Stomach (tissue), 9 donors: ENCODE results near the gene ETV6. TPM values are rescaled to one million over a fixed set of nuclear protein-coding genes. Genes with fewer than 3 reads are reported as not detected.

ENCODE experiments used
- DNase-seq, 2 donors: peaks; one replicate each; pipeline versions ENCODE4 v3.0.0 to v3.0.0-alpha.2; 2013 to 2019
- H3K27ac ChIP-seq, 5 donors: fragments of 200-600 bp in 4 of 5; sonication (generic) in 4 of 5; one replicate each; pipeline ENCODE4 v1.5.1; 2013 to 2019; ENCODE audit warnings: mild to moderate bottlenecking in 1 of 5, moderate library complexity in 1 of 5
- H3K27me3 ChIP-seq, 3 donors: fragments of 200-600 bp; sonication (generic); one replicate each; pipeline ENCODE4 v1.5.1; 2017 to 2019; ENCODE audit warnings: mixed run types in 1 of 3
- H3K36me3 ChIP-seq, 4 donors: fragments of 200-600 bp; sonication (generic); 1 replicate in 3 of 4; 2 replicates in 1 of 4; pipeline ENCODE4 v1.5.1; 2016 to 2019
- H3K4me1 ChIP-seq, 4 donors: fragments of 200-600 bp; sonication (generic); one replicate each; pipeline ENCODE4 v1.5.1; 2016 to 2019
- H3K4me3 ChIP-seq, 4 donors: fragments of 200-600 bp; sonication (generic) in 3 of 4; one replicate each; pipeline ENCODE4 v1.5.1; 2016 to 2019; ENCODE audit warnings: mild to moderate bottlenecking in 1 of 4
- H3K9me3 ChIP-seq, 4 donors: fragments of 200-600 bp; sonication (generic); one replicate each; pipeline ENCODE4 v1.5.1; 2016 to 2019
- CTCF ChIP-seq, 7 experiments: fragments of 450-650 bp in 4 of 7; fragments of 200-600 bp in 3 of 7; sonication (generic) in 3 of 7; IDR thresholded peaks; one replicate each; pipeline ENCODE4 v1.5.1; 2016 to 2019; ENCODE audit warnings: antibody characterized with exemption in 7 of 7, control low read depth in 2 of 7, mild to moderate bottlenecking in 1 of 7
- EP300 ChIP-seq: sonication (generic); formaldehyde crosslinking; IDR thresholded peaks from one replicate; pipeline ENCODE4 v1.6.1; 2017; ENCODE audit warnings: antibody characterized with exemption
- POLR2A ChIP-seq, 4 donors: fragments of 450-650 bp; IDR thresholded peaks; one replicate each; pipeline ENCODE4 v1.6.1; 2016; ENCODE audit warnings: antibody characterized with exemption in 4 of 4, control low read depth in 2 of 4, mild to moderate bottlenecking in 1 of 4, moderate library complexity in 1 of 4
- POLR2AphosphoS5 ChIP-seq, 3 donors: sonication (generic); formaldehyde crosslinking; IDR thresholded peaks; one replicate each; pipeline ENCODE4 v1.6.1; 2016; ENCODE audit warnings: antibody characterized with exemption in 3 of 3
- WGBS, 5 donors: extraction: QIAGEN DNeasy Blood & Tissue Kit in 3 of 5; methylation state at CpG; one replicate each; pipeline versions ENCODE4 v1.1.5 to v1.1.7; 2013 to 2018; 5-methylcytosine and 5-hydroxymethylcytosine counted together
- intact Hi-C: fragments of 100-400 bp; cut with DNase I; formaldehyde crosslinking; loops from one replicate; pipeline ENCODE4 v1.15.1; 2023; ENCODE audit warnings: low total_unique reads
- polyA plus RNA-seq, 3 donors: library from polyadenylated mRNA; stranded (reverse); fragments of 200-250 nt; gene quantifications; one replicate each; pipeline ENCODE4 v1.2.3, GENCODE V29; 2013
- total RNA-seq, 5 donors: library from RNA; depleted of rRNA; stranded (reverse); fragments of >200 nt; gene quantifications; one replicate each; pipeline versions ENCODE4 v1.1.0 to v1.2.3, GENCODE V29; 2014 to 2016
- donor health status: healthy with polysubstance abuse.
- donor health status: Bipolar disorder and iron deficiency.
- donor health status: healthy.

The ETV6 gene
- total and polyA plus RNA-seq, 8 donors = 4.1 to 60.3 (median 13.4) TPM

- peak in 1 of 2 donors; percentile 52 for DNase-seq
- H3K27me3 ChIP-seq = no peaks in the 10 kb centered on the region
- 75 to 83% (median 77%) methylated on average over 6 of the region's 6 CpGs for WGBS, 5 donors
- no peak for TF ChIP-seq CTCF (IDR thresholded peaks at IDR 0.05)
- peak in 1 of 3 donors; percentile 2 for TF ChIP-seq POLR2AphosphoS5 (IDR thresholded peaks at IDR 0.05)
- H3K9me3 ChIP-seq = no peaks in the 10 kb centered on the region
- no peak overlapping the region for H3K4me3 ChIP-seq
- H3K27ac ChIP-seq = peak overlapping the region in 4 of 5 donors; percentile 5 to 61 (median 38)
- intact Hi-C loops = no loop called here
- no peaks in the 10 kb centered on the region for H3K36me3 ChIP-seq
- peaks cover 22 to 80% (median 46%) of the 10 kb centered on the region in 4 donors for H3K4me1 ChIP-seq
Observed at GRCh38 chr12:11701433-11701832, 52.0 kb downstream of the ETV6 start.

GRCh38 chr12:11702959-11703358 is 53.5 kb downstream of the ETV6 start:
- no peak for TF ChIP-seq CTCF (IDR thresholded peaks at IDR 0.05)
- no peak for TF ChIP-seq EP300
- no peak for TF ChIP-seq POLR2A (IDR thresholded peaks at IDR 0.05)
- Histone ChIP-seq H3K36me3 (no peaks in the 10 kb centered on the region), H3K4me3 (no peak overlapping the region), H3K9me3 (no peaks in the 10 kb centered on the region), H3K27ac (peak overlapping the region in 1 of 5 donors; percentile 41), H3K4me1 (peaks cover 34 to 85% (median 61%) of the 10 kb centered on the region in 4 donors), H3K27me3 (no peaks in the 10 kb centered on the region)
- no peak for DNase-seq
- intact Hi-C loops = no loop called here
- WGBS, 5 donors = 82 to 89% (median 84%) methylated on average over 5 of the region's 5 CpGs

GRCh38 chr12:11703378-11703777 is 53.9 kb downstream of the ETV6 start:
- Histone ChIP-seq H3K4me1 (peaks cover 38 to 86% (median 64%) of the 10 kb centered on the region in 4 donors), H3K27ac (peak overlapping the region in 2 of 5 donors; percentile 70 to 82), H3K27me3 (no peaks in the 10 kb centered on the region), H3K4me3 (no peak overlapping the region), H3K9me3 (no peaks in the 10 kb centered on the region), H3K36me3 (no peaks in the 10 kb centered on the region)
- intact Hi-C loops = no loop called here
- TF ChIP-seq POLR2AphosphoS5 (IDR thresholded peaks at IDR 0.05) = no peak
- no peak for TF ChIP-seq EP300
- DNase-seq = no peak
- WGBS, 5 donors = 90 to 93% (median 90%) methylated on average over 4 of the region's 4 CpGs

GRCh38 chr12:11704089-11704488 is 54.6 kb downstream of the ETV6 start:
- Histone ChIP-seq H3K4me3 (no peak overlapping the region), H3K27me3 (no peaks in the 10 kb centered on the region), H3K9me3 (no peaks in the 10 kb centered on the region), H3K4me1 (peaks cover 39 to 87% (median 65%) of the 10 kb centered on the region in 4 donors), H3K36me3 (no peaks in the 10 kb centered on the region), H3K27ac (peak overlapping the region in 4 of 5 donors; percentile 70 to 82 (median 76))
- intact Hi-C loops = no loop called here
- WGBS, 5 donors = 88 to 96% (median 94%) methylated on average over 8 of the region's 8 CpGs
- no peak for DNase-seq
- TF ChIP-seq POLR2AphosphoS5 (IDR thresholded peaks at IDR 0.05) (no peak), CTCF (IDR thresholded peaks at IDR 0.05) (no peak), EP300 (no peak), POLR2A (IDR thresholded peaks at IDR 0.05) (no peak)

- Histone ChIP-seq H3K27me3 (no peaks in the 10 kb centered on the region), H3K9me3 (no peaks in the 10 kb centered on the region), H3K4me3 (no peak overlapping the region), H3K36me3 (no peaks in the 10 kb centered on the region), H3K27ac (peak overlapping the region; percentile 24 to 82 (median 75)), H3K4me1 (peaks cover 39 to 87% (median 71%) of the 10 kb centered on the region in 4 donors)
- 37 to 53% (median 45%) methylated on average over 7 of the region's 7 CpGs for WGBS, 5 donors
- intact Hi-C loops = no loop called here
- TF ChIP-seq POLR2A (IDR thresholded peaks at IDR 0.05) (no peak), POLR2AphosphoS5 (IDR thresholded peaks at IDR 0.05) (peak in 2 of 3 donors; percentile 56 to 66), EP300 (peak; percentile 26)
- no peak for DNase-seq
Observed at GRCh38 chr12:11705010-11705409, 55.5 kb downstream of the ETV6 start.
